H1 (cell line): ENCODE results near the gene CCDC80. TPM values are rescaled to one million over a fixed set of nuclear protein-coding genes. Genes with fewer than 3 reads are reported as not detected.

ENCODE experiments used
- CTCF ChIA-PET: fragments of 300-600 bp; sonication (Branson Sonifier 250); formaldehyde crosslinking; loops from one replicate; lab custom pipeline; 2021; ENCODE audit not compliant: partially characterized antibody; lab: Charles Lee
- POLR2A ChIA-PET: fragments of 300-600 bp; sonication (Branson Sonifier 250); formaldehyde crosslinking; loops from one replicate; lab custom pipeline; 2021; ENCODE audit warnings: inconsistent platforms; ENCODE audit not compliant: partially characterized antibody; lab: Charles Lee
- DNase-seq, 2 experiments: peaks; one replicate each; pipeline versions ENCODE4 v3.0.0 to v3.0.0-alpha.2; 2010 to 2022; ENCODE audit warnings: low spot score in 2 of 2, low read depth in 1 of 2, mixed read lengths in 1 of 2
- FAIRE-seq: peaks from 2 replicates; lab custom pipeline; 2011; peaks lifted over from hg19 to GRCh38; lab: Jason Lieb, UNC
- H2AFZ ChIP-seq: 2 replicates; pipeline ENCODE4 v1.8.1; 2012; ENCODE audit warnings: low read length, inconsistent platforms
- H2AK5ac ChIP-seq: 2 replicates; pipeline ENCODE4 v1.6.1; 2013; ENCODE audit warnings: low read depth, low read length
- H2BK120ac ChIP-seq: replicated peaks from 2 replicates; pipeline ENCODE3; 2013; ENCODE audit warnings: low read depth, low read length, inconsistent platforms
- H2BK12ac ChIP-seq: 2 replicates; pipeline ENCODE4 v1.6.1; 2013; ENCODE audit warnings: low read depth, low read length
- H2BK15ac ChIP-seq: 2 replicates; pipeline ENCODE4 v1.6.1; 2013; ENCODE audit warnings: low read length
- H2BK20ac ChIP-seq: 2 replicates; pipeline ENCODE4 v1.6.1; 2013; ENCODE audit warnings: low read length
- H2BK5ac ChIP-seq: 2 replicates; pipeline ENCODE4 v1.6.1; 2013; ENCODE audit warnings: low read depth, low read length
- H3K14ac ChIP-seq: 2 replicates; pipeline ENCODE4 v1.6.1; 2013; ENCODE audit warnings: inconsistent platforms; ENCODE audit not compliant: insufficient read length
- H3K18ac ChIP-seq: 2 replicates; pipeline ENCODE4 v1.6.1; 2013; ENCODE audit warnings: low read length; ENCODE audit errors: extremely low read depth
- H3K23ac ChIP-seq: 2 replicates; pipeline ENCODE4 v1.6.1; 2013; ENCODE audit warnings: inconsistent platforms; ENCODE audit not compliant: insufficient read length
- H3K23me2 ChIP-seq: 2 replicates; pipeline ENCODE4 v1.6.1; 2013; ENCODE audit warnings: low read depth, low read length
- H3K27ac ChIP-seq: 2 replicates; pipeline ENCODE4 v1.6.1; 2011; ENCODE audit warnings: low read depth, low read length, inconsistent platforms
- H3K27me3 ChIP-seq, 4 experiments: replicated peaks in 1 of 4; 1 replicate in 1 of 4; 2 replicates in 3 of 4; pipeline versions ENCODE4 v1.6.1 to v1.8.1; 2011 to 2013; ENCODE audit warnings: low read length in 3 of 4, mild to moderate bottlenecking in 3 of 4, inconsistent platforms in 2 of 4, mixed read lengths in 2 of 4, moderate library complexity in 1 of 4; ENCODE audit not compliant: control insufficient read depth in 3 of 4, insufficient read depth in 3 of 4; ENCODE audit errors: extremely low read depth in 1 of 4
- H3K36me3 ChIP-seq, 4 experiments: 2 replicates each; pipeline versions ENCODE4 v1.6.1 to v1.8.1; 2011 to 2013; ENCODE audit warnings: mild to moderate bottlenecking in 4 of 4, low read length in 3 of 4, moderate library complexity in 2 of 4, control low read depth in 1 of 4, inconsistent platforms in 1 of 4; ENCODE audit not compliant: insufficient read depth in 4 of 4, control insufficient read depth in 2 of 4
- H3K4ac ChIP-seq: replicated peaks from 2 replicates; pipeline ENCODE3; 2013; ENCODE audit warnings: low read length, low read depth, mixed read lengths, inconsistent platforms; ENCODE audit not compliant: insufficient read length
- H3K4me1 ChIP-seq, 4 experiments: replicated peaks in 1 of 4; 1 replicate in 1 of 4; 2 replicates in 3 of 4; pipeline versions ENCODE4 v1.6.1 to v1.8.1; 2011 to 2013; ENCODE audit warnings: low read length in 3 of 4, inconsistent platforms in 2 of 4, mixed read lengths in 1 of 4; ENCODE audit not compliant: insufficient read depth in 4 of 4, control insufficient read depth in 3 of 4
- H3K4me2 ChIP-seq, 2 experiments: 2 replicates each; pipeline versions ENCODE4 v1.6.1 to v1.8.1; 2011 to 2013; ENCODE audit warnings: low read depth in 2 of 2, low read length in 2 of 2, control low read depth in 1 of 2, inconsistent platforms in 1 of 2, mild to moderate bottlenecking in 1 of 2; ENCODE audit not compliant: insufficient read depth in 1 of 2
- H3K4me3 ChIP-seq, 4 experiments: fragments of 200-600, 300-600 bp in 1 of 4; sonication (generic), shearing (Covaris generic), sonication (Bioruptor Twin) in 1 of 4; 2 replicates each; pipeline versions ENCODE4 v1.5.1 to v1.8.1; 2011 to 2016; ENCODE audit warnings: low read length in 4 of 4, low read depth in 3 of 4, control low read depth in 2 of 4, inconsistent platforms in 2 of 4, mild to moderate bottlenecking in 2 of 4, mixed read lengths in 1 of 4, moderate library complexity in 1 of 4; ENCODE audit not compliant: insufficient read depth in 2 of 4; ENCODE audit errors: extremely low read depth in 1 of 4
- H3K56ac ChIP-seq: replicated peaks from 2 replicates; pipeline ENCODE3; 2013; ENCODE audit warnings: low read depth, mild to moderate bottlenecking, mixed read lengths, low read length, inconsistent platforms; ENCODE audit not compliant: insufficient read length
- H3K79me1 ChIP-seq: 2 replicates; pipeline ENCODE4 v1.6.1; 2013; ENCODE audit warnings: low read depth, low read length, control low read depth
- H3K79me2 ChIP-seq, 2 experiments: 2 replicates each; pipeline versions ENCODE4 v1.6.1 to v1.8.1; 2012 to 2013; ENCODE audit warnings: low read length in 2 of 2, mild to moderate bottlenecking in 2 of 2, inconsistent platforms in 1 of 2; ENCODE audit not compliant: insufficient read depth in 2 of 2, control insufficient read depth in 1 of 2
- H3K9ac ChIP-seq, 4 experiments: replicated peaks in 1 of 4; 1 replicate in 1 of 4; 2 replicates in 3 of 4; pipeline versions ENCODE4 v1.6.1 to v1.8.1; 2011 to 2013; ENCODE audit warnings: low read depth in 3 of 4, low read length in 3 of 4, control low read depth in 2 of 4, mild to moderate bottlenecking in 2 of 4, moderate library complexity in 2 of 4, inconsistent platforms in 1 of 4; ENCODE audit errors: extremely low read depth in 1 of 4
- H3K9me3 ChIP-seq, 2 experiments: 2 replicates each; pipeline versions ENCODE4 v1.6.1 to v1.8.1; 2012 to 2013; ENCODE audit warnings: mild to moderate bottlenecking in 2 of 2, moderate library complexity in 2 of 2, control low read depth in 1 of 2, inconsistent platforms in 1 of 2, low read depth in 1 of 2, low read length in 1 of 2, mixed read lengths in 1 of 2; ENCODE audit not compliant: insufficient read depth in 2 of 2
- H4K20me1 ChIP-seq, 2 experiments: replicated peaks in 1 of 2; 2 replicates each; pipeline versions ENCODE3 to v1.8.1; 2011 to 2013; ENCODE audit warnings: inconsistent platforms in 2 of 2, low read length in 2 of 2, mild to moderate bottlenecking in 1 of 2; ENCODE audit not compliant: insufficient read depth in 2 of 2, control insufficient read depth in 1 of 2
- H4K5ac ChIP-seq: 2 replicates; pipeline ENCODE4 v1.6.1; 2013; ENCODE audit warnings: low read length, low read depth, mixed read lengths, inconsistent platforms; ENCODE audit not compliant: insufficient read length
- H4K8ac ChIP-seq: 2 replicates; pipeline ENCODE4 v1.8.0; 2013; ENCODE audit warnings: mild to moderate bottlenecking, moderate library complexity, low read length, inconsistent platforms; ENCODE audit not compliant: insufficient read depth; ENCODE audit errors: extremely low read depth
- H4K91ac ChIP-seq: replicated peaks from 2 replicates; pipeline ENCODE3; 2013; ENCODE audit warnings: low read length, mixed read lengths, inconsistent platforms; ENCODE audit not compliant: insufficient read length
- CREB1 ChIP-seq: IDR thresholded peaks from 2 replicates; pipeline ENCODE4 v1.6.1; 2012; ENCODE audit warnings: inconsistent platforms
- EP300 ChIP-seq, 2 experiments: IDR thresholded peaks; 1 replicate in 1 of 2; 2 replicates in 1 of 2; pipeline ENCODE4 v1.6.1; 2011 to 2012; ENCODE audit warnings: low read depth in 2 of 2, low read length in 2 of 2, mild to moderate bottlenecking in 2 of 2, borderline replicate concordance in 1 of 2, inconsistent platforms in 1 of 2, moderate library complexity in 1 of 2
- JUN ChIP-seq: IDR thresholded peaks from 2 replicates; pipeline ENCODE4 v1.6.1; 2011; ENCODE audit warnings: low read depth, mild to moderate bottlenecking, improper control_type of control experiment, low read length
- NRF1 ChIP-seq: IDR thresholded peaks from 2 replicates; pipeline ENCODE4 v1.6.1; 2011; ENCODE audit warnings: mild to moderate bottlenecking, low read depth, low read length, improper control_type of control experiment
- SAP30 ChIP-seq: fragments of 300-600 bp; sonication (generic); IDR thresholded peaks from 2 replicates; pipeline ENCODE4 v1.7.1; 2012; ENCODE audit warnings: low read length, moderate library complexity, mild to moderate bottlenecking, inconsistent platforms; ENCODE audit not compliant: insufficient read depth, insufficient replicate concordance
- USF2 ChIP-seq: IDR thresholded peaks from 2 replicates; pipeline ENCODE4 v1.6.1; 2011; ENCODE audit warnings: low read length, improper control_type of control experiment
- WGBS, 2 experiments: shearing (Covaris generic) in 1 of 2; methylation state at CpG; one replicate each; pipeline versions ENCODE4 v1.1.6 to v1.1.7; 2013 to 2015; ENCODE audit warnings: low lambda C conversion rate in 2 of 2, mixed read lengths in 2 of 2, inconsistent platforms in 1 of 2, low coverage in 1 of 2, missing lambda C conversion rate in 1 of 2; ENCODE audit not compliant: insufficient replicate concordance in 2 of 2, insufficient coverage in 1 of 2, insufficient read length in 1 of 2; ENCODE audit errors: extremely low coverage in 1 of 2, missing lambda C conversion rate in 1 of 2; 5-methylcytosine and 5-hydroxymethylcytosine counted together
- polyA plus RNA-seq, 7 experiments: library from polyadenylated mRNA; depleted of rRNA in 3 of 7; stranded (reverse) in 5 of 7; unstranded in 2 of 7; fragments of >200 nt in 5 of 7; fragments of 200-250 nt in 2 of 7; gene quantifications; 1 replicate in 5 of 7; 2 replicates in 1 of 7; 4 replicates in 1 of 7; pipeline versions ENCODE4 v1.2.1 to v1.2.3, GENCODE V29; 2011 to 2013; ENCODE audit warnings: missing spikeins in 2 of 7, mixed read lengths in 2 of 7
- total RNA-seq: library from RNA; stranded (reverse); fragmentation: NEBNext Ultra II Directional; extraction: Animal tissue kit (Norgen Biotek cat#: 25700); gene quantifications from 2 replicates; pipeline ENCODE4 v1.2.1, GENCODE V29; 2021

Gene CCDC80
- total and polyA plus RNA-seq, 2 of the 8 experiments (the other 6 are each of a cell fraction or from before 2014, with no cell fraction given) = 1.1 to 12.9 TPM

GRCh38 chr3:112583105-112583504 lies 57.8 kb downstream of the CCDC80 start:
- no peak overlapping the region for H2BK5ac ChIP-seq
- CTCF ChIA-PET = interaction anchor here (1.0 to 2.3 kb wide), 24 partner anchors 14 to 445 kb away, joined by 3 to 25 read pairs (median 7); partner anchors contain the start of gene CCDC80
- H3K79me1 ChIP-seq = no peaks in the 10 kb centered on the region
- 72% methylated on average over 3 of the region's 3 CpGs; no CpG with 5 or more reads in 1 of the 2 experiments for WGBS, 2 experiments
- H3K4me2 ChIP-seq = no peak overlapping the region
- H3K4me3 ChIP-seq = no peak overlapping the region
- peaks cover 0 to 43% (median 8%) of the 10 kb centered on the region in 4 experiments; a peak in 4 of 8 replicates for H3K36me3 ChIP-seq
- no peak for DNase-seq
- no peak overlapping the region for H3K23ac ChIP-seq
- no peak overlapping the region for H3K9ac ChIP-seq
- no peak overlapping the region for H4K5ac ChIP-seq
- H3K4me1 ChIP-seq = no peaks in the 10 kb centered on the region; a peak in 1 of 7 replicates
- no peaks in the 10 kb centered on the region for H3K27me3 ChIP-seq
- TF ChIP-seq SAP30 (no peak), USF2 (no peak), NRF1 (no peak), JUN (no peak), CREB1 (no peak), EP300 (IDR thresholded peaks at IDR 0.05; ENCODE audit: borderline replicate concordance in 1 of 2, low read depth in 2 of 2, low read length in 2 of 2) (no peak)
- POLR2A ChIA-PET = interaction anchor here (0.6 to 2.3 kb wide), 2 partner anchors 59 to 426 kb away, joined by 3 to 9 read pairs; no protein-coding TSS in a partner anchor
- H2BK120ac ChIP-seq = no peak overlapping the region
- FAIRE-seq = no peak
- no peak overlapping the region for H3K4ac ChIP-seq
- no peak overlapping the region for H3K18ac ChIP-seq
- H4K20me1 ChIP-seq = no peaks in the 10 kb centered on the region
- H3K27ac ChIP-seq = no peak overlapping the region
- no peaks in the 10 kb centered on the region for H3K23me2 ChIP-seq
- no peaks in the 10 kb centered on the region for H3K79me2 ChIP-seq
- no peaks in the 10 kb centered on the region for H3K9me3 ChIP-seq
- H4K8ac ChIP-seq = no peak overlapping the region
- H4K91ac ChIP-seq = no peak overlapping the region
- no peak overlapping the region for H2AK5ac ChIP-seq
- H2BK15ac ChIP-seq = no peak overlapping the region
- no peak overlapping the region for H2BK20ac ChIP-seq
- no peak overlapping the region for H2BK12ac ChIP-seq
- no peak overlapping the region for H2AFZ ChIP-seq
- no peak overlapping the region for H3K56ac ChIP-seq
- no peak overlapping the region for H3K14ac ChIP-seq
